NCI-H146 treated with DMSO at 0.1 percent for 48 hours (cell line): ENCODE results near the gene GNB5.
"Not testable (repeated sequence)": the region's sequence is repeated elsewhere in the genome, so short reads cannot be mapped to it uniquely, and the experiment has no call there.

Experiments
- DNase-seq: peaks from one replicate; lab custom pipeline; 2025; ENCODE audit not compliant: unreplicated experiment; lab: John Stamatoyannopoulos, UW

GNB5 gene

DNA sequence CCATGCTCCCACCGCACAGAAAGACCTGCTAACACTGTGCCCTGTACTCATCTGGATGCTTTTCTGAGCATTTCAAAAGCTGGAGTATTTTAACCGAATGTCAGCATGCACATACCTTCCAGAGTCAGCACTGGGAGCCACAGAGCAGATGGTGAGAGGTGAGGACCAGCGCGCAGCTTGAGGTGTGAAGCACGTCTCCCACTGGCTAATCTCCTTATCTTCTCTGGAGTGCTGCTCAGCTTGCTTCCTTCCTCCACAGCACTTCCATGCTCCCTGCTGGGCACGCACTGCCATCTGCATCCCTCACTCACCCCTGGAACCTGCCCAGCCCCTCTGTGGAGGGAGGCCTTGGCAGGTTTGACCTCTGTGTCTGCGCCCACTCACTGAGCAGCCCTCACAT lies at the start of gene GNB5:
Gene GNB5 (minus strand): TSS at position 186 of the 400 bp plus-strand sequence. CDS start 6,716 bp downstream, outside the sequence.
- no peak for DNase-seq

- no peak for DNase-seq
Measured at GRCh38 chr15:52240166-52240565, 49.0 kb upstream of the GNB5 start.

GRCh38 chr15:52238989-52239525 lies 47.9 kb upstream of the GNB5 start:
- DNase-seq, result not testable (repeated sequence)

GRCh38 chr15:52238149-52238548 lies 47.0 kb upstream of the GNB5 start:
- no peak for DNase-seq

DNA sequence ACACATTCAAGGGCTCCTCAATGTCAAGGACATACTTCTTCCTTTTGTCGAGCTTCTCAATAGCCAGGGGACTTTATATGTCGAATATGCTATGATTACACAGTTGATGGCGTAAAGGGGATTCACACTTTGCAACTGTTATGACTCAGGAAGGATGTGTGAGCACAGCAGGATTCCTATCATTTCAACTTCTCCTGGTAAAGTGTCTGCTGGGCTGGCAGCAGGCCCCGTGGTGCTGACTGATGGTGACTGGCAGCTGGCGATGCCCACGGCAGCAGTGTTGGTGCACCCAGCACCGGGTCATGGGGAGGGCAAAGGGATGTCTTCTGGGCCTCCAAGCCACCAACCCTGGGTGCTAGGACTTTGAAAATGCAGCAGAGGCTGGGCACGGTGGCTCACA lies 44.8 kb upstream of the GNB5 start:
- no peak for DNase-seq

DNA sequence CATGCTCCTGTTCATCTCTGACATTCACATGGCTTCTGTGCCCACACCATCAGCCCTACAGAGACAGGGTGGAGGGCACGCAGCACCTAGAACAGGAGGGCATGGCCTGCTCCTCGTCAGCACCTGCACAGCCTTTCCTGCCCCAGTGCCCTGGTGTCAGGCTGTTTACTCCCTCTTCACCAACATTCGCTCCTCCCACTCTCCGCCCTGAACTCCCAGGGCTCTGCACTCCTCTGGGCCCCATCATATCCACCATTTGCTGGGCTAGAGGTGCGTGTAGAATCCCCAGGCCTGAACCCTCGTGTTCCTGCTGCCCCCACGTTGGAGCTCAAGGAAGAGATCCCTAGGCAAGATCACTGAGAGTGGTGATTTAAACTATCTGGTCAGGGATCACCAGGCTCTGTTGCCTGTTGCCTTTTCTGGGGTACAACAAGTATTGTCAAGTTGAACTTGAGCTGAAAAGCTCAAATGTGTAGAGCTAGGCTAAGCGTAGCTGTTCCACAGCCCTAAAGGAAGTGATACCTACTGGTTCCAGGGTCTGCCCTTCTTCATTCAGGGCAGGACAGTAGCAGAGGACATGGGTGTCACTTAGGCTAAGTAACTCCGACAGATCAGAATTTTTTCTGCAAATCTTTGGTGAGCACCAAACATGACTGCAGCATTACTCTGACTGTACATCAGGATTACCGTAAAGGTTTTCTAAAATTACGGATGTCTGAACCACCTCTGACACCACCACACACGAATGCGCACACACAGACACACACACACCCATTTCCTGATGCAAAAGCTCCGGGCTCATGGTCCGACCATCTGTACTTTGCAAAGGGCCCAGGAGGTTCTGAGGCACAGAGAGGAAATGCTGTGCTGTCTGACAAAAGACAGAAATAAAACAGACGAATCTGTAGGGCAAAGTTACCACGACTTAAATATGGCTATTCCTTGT lies 43.7 kb upstream of the GNB5 start:
- DNase-seq, result no peak

DNA sequence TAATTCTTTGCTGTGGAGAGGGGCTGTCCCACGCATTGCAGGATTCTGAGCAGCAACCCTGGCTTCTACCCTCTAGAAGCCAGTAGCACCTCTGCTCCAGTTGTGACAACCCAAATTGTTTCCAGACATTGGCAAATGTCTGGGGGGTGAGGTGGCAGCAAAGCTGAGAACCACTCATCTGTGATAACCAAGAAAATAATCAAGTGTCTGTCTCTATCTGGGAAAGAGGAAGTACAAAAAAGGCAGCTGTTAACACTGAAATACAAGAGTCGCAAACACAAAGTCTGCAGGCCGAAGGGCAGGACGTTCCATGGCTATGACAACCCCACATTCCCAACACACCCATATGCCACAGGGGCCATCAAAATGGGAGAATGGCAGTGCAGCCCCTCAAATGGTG lies 42.2 kb upstream of the GNB5 start:
- no peak for DNase-seq

DNA sequence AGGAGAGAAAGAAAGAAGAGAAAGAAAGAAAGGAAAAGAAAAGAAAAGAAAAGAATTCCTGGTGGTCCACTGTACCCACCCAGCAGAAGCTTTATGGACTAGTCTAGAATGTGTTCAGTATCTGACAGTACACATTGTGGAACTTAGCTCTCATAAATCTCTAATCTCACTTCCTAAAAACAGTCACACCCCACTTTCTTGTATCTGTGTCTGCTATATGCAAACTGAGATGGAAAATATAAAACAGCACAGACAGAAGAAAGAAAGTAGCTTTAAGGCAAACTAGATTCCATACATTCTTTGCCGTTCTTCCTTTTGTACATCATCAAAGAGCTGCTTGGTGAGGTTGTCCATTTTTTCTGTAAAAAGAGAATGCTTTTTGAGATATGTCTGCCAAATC lies 41.1 kb upstream of the GNB5 start:
- no peak for DNase-seq

DNA sequence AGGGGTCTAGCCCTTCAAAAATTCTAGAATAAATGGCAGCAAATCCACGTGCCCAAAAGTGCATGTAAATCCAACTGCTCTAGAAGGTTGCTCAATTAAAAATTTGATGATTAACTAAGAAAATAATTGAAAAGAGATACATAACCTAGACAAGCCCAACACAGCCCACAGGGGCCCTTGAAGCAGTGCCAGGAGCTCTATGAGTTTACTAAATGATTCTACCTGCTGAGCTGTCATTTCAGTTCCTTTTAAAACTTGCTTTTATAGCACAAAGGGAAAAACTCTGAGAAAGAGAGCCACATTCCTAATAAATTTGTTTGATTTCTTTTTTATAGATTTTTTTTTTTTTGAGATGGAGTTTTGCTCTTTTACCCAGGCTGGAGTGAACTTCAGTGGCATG lies 38.9 kb upstream of the GNB5 start:
- DNase-seq, result no peak

GRCh38 chr15:52228921-52229320 lies 37.7 kb upstream of the GNB5 start:
- no peak for DNase-seq

GRCh38 chr15:52227456-52227855 lies 36.3 kb upstream of the GNB5 start:
- DNase-seq, result peak; percentile 1

- DNase-seq, result no peak
Measured at GRCh38 chr15:52225230-52225629, 34.0 kb upstream of the GNB5 start.

DNA sequence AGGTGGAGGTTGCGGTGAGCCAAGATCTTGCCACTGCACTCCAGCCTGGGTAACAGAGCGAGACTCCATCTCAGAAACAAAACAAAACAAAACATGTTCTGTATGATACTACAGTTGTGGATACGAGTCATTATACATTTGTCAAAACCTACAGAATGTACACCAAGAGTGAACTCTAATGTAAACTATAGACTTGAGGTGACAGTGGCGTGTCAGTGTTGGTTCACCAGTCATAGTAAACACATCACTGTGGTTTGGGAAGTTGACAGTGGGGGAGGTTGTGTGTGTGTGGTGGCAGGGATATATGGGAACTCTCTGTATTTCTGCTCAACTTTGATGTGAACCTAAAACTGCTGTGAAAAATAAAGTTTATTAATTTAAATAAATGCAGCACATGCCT lies 33.0 kb upstream of the GNB5 start:
- no peak for DNase-seq

GRCh38 chr15:52221730-52222129 lies 30.5 kb upstream of the GNB5 start:
- DNase-seq, result no peak

DNA sequence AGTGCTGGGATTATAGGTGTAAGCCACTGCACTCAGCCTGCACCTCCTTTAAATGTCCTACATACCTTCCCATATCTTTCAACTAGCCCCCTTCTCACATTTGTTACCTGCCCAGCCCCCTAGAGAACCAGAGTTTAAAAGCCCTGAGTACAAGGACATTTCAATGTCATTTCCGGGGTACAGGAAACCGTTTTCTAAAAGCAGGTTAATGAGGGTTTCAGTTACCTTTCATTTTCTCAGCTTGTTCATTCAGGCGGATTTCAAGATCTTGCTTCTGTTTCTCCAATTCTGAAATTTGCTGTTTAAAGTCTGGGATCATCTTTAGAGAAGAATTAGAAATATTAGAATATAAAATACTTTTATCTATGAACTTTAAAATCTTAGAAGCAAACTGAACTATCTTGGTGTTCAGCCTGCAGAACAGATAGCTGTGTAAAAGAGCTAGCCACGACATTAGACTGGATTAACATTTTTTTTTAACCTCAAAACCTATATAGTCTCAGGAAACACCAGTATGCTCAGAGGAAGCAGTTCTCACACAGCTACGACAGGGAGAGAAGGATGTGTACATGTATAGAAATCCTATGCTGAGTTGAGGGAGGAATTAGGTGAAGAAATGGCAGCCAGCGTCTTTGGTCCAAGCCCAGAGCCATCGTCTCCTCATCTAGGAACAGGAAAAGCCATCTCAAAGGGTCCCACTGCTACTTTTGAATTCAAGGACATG lies 29.9 kb upstream of the GNB5 start:
- no peak for DNase-seq

DNA sequence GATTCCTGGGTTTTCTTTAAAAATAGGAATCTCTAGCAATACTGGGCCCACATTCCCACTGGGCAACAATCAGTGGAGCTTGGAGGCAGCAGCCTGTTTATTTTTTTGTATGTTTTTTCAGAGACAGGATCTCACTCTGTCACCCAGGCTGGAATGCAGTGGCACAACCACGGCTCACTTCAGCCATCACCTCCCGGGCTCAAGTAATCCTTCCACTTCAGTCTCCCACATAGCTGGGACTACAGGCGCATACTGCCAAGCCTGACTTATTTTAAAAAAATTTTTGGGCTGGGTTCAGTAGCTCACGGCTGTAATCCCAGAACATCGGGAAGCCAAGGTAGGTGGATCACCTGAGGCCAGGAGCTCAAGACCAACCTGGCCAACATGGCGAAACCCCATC lies 29.1 kb upstream of the GNB5 start:
- no peak for DNase-seq

DNA sequence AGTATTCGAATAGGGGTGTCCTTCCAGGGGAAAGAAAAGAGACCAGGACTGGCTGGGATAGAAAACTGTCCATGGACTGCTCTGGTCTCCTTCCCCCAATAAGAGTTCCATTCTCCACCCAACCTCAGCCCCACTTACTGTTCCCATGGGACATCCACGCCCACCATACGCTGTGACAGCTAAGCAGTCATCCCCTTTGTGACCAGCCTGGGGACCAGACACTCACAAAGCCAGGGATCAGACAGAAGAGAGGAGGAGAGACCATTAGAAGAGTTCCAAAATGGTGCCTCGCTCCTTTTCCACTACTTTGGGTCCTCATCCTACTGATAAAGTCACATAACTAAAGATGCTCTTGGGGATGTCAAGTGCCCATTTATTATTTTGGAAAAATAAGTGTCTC lies 27.6 kb upstream of the GNB5 start:
- no peak for DNase-seq

- DNase-seq, result no peak
Measured at GRCh38 chr15:52218371-52218770, 27.2 kb upstream of the GNB5 start.

GRCh38 chr15:52217186-52217585 lies 26.0 kb upstream of the GNB5 start:
- DNase-seq, result no peak

GRCh38 chr15:52214553-52214952 lies 23.4 kb upstream of the GNB5 start:
- DNase-seq, result no peak

DNA sequence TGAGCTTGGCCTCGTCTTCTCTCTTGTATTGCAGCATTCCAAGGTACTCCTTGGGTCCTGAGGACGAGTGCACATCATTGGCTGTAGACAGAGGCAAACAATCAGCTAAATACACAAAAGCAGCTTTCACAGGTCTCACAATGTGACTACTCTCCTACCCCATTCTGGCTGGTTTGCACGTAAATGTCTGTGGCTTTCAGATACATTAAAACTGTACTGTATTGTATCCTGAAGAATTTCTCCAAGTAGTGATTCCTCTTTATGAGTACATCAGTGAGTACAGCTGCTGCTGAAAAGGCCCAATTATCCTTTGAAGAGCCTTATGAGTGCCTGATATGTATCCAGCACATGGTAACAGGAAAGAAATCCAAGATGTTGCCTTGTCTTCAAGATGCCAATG lies 22.0 kb upstream of the GNB5 start:
- DNase-seq, result no peak
